Posterior cingulate gyrus (tissue), 11 donors: ENCODE data around the gene FAM151A.

ENCODE experiments used
- DNase-seq, 10 donors: peaks; one replicate each; pipeline versions ENCODE4 v3.0.0 to v3.0.0-alpha.2; 2020 to 2021; ENCODE audit warnings: mixed read lengths in 3 of 10
- intact Hi-C: fragments of 100-400 bp; cut with DNase I; formaldehyde crosslinking; loops from one replicate; pipeline ENCODE4 v1.15.1; 2023

FAM151A gene

DNA sequence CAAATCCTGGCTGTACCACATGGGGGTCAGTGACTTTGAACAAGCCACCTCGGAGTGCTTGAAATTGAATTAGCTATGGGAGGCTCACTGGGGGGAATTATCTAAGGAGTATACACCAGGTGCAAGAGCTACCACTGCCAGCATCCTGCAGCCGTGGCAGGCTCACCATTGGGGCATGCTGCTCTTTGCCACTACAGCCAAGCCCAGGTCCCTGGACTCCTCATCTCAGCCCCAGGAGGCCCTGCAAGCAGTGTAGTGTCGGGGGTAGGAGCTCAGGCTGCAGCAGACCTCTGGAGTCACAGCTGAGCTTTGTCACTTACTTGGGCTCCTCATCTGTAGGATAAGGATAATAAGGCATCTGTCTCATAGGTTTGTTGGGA lies 40.0 kb downstream of the FAM151A start:
- DNase-seq: no peak
- intact Hi-C loops: no loop called here

DNA sequence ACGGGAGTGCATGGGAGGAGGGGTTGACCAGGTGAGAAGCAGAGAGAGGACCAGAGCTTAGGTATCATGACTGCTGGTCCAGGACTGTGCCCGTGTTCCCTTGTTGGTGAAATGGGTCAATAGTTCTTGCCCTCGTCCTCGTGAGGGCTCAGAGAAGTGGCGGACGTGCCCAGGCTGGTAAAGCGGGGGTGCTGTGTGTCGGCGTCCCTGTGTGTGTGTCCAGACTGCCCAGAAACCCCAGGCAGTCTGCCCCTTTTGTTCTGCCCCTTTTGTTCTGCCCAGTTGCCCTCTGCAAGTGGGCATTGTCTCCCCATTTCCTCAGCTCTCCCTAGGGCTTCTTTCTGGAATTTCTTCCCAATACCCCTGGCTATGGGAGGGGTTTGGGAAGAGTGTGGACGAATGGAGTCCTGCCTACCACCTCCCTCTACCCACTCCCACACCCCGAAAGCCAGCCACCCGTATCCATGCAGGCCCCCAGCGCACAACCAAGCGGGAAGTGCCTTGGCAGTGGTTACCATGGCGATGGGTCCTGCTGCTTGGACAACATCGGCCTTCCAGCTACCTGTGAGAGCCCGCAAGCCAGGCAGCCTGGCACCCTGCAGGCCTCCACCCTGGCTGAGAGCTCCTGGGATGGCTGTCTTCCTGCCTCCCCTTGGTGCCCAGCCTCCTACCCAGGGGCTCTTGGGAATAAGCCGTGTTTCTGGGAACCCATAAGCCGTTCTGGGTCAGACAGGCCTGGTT lies 40.6 kb downstream of the FAM151A start:
- DNase-seq: peak in 7 of 10 donors; percentile 20 to 83 (median 45)

DNA sequence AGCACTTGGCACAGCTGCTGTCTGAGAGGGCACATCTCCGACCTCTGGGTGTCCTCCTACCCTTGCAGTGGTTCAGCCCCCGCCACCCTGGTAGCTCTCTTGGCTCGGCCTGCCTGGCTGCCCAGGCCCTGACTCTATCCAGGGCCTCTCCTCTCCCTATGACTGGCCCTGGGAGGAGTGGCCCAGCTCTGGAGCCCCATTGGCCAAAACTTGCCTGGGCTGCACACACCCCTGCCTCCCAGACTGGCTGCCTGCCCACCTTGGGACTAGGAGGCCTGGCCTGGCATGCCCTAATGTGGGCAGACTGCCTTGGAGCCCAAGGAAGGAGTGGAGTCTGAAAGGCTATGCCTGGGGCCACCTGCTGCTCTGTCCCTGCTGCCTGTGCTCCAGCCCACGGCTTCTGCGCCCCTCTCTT lies 41.7 kb downstream of the FAM151A start:
- intact Hi-C loops: no loop called here
- peak; percentile 51 to 95 (median 79) for DNase-seq

More for the DNA sequence above, 40.6 kb downstream of the FAM151A start:
- intact Hi-C loops: no loop called here

DNA sequence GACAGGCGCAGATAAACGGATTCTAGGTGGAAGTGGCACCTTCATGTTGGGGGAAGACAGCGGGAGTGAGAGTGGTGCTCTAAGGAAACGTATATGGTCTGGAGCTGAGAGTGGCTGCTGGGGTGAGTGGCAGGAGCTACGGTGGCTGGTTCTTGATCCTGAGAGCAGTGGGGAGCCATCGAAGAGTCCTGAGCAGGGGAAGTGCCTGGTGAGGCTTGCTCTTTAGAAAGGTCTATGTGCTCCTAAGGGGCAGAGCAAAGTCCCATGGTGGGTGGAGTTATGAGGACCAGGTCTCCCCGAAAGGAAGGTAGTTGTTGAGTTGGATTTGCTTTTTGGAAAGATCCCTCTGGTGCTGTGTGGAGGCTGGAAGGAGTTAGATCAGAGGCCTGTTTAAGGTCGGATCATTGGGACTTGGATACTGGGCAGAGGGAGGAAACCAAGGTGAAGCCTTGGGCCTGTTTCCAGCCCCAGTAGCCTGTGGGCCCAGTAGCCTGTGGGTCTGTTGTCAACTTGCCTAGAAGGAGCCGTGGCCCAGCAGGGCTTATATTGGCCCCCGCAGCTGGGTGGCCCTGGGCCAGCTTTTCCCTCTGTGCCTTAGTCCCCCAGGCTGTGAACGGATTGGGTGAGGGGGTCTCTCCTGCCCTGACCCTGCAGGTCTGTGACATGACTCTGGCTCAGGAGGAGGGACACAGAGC lies 42.3 kb downstream of the FAM151A start:
- DNase-seq: peak in 2 of 10 donors; percentile 27 to 46
- intact Hi-C loops: no loop called here

DNA sequence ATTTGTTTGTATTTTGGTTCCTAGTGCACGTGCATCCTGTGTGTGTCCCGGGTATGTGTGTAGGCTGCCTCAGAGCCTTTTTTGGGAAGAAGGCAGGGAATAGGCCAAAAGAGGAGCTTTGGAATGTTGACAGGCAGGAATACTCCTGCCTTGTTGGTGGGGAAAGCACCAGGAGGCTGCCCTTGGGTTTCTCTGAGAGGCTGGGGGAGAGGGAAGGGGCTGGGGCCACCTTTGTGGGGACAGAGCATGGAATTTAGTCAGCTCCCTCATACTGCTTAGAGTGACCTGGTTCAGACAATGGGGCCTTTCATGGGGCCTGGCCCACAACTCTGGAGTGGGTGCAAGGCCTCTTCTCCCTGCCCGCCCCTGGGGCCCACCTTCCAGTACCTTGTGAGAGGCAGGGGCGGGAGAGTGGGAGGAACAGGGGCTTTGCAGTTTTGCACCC lies 44.0 kb downstream of the FAM151A start:
- intact Hi-C loops: no loop called here
- peak in 2 of 10 donors; percentile 47 to 76 for DNase-seq

DNA sequence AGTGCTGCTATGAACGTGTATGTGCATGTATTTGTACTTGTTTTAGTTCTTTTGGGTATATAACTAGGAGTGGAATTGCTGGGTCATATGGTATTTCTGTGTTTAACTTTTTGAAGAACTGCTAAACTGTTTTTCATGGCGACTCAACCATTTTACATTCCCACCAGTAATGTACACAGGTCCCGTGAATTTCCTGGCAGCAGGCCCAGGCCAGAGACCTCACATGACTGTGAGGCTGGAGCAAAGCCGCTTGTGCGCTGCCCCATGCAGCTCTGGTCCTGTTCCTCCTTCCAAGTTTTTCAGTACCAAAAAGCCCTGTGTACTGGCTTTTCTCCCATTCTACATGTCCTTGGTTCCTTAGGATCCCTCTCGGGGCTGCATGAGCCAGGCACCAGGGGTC lies 45.7 kb downstream of the FAM151A start:
- peak in 4 of 10 donors; percentile 24 to 81 (median 61) for DNase-seq
- intact Hi-C loops: no loop called here

DNA sequence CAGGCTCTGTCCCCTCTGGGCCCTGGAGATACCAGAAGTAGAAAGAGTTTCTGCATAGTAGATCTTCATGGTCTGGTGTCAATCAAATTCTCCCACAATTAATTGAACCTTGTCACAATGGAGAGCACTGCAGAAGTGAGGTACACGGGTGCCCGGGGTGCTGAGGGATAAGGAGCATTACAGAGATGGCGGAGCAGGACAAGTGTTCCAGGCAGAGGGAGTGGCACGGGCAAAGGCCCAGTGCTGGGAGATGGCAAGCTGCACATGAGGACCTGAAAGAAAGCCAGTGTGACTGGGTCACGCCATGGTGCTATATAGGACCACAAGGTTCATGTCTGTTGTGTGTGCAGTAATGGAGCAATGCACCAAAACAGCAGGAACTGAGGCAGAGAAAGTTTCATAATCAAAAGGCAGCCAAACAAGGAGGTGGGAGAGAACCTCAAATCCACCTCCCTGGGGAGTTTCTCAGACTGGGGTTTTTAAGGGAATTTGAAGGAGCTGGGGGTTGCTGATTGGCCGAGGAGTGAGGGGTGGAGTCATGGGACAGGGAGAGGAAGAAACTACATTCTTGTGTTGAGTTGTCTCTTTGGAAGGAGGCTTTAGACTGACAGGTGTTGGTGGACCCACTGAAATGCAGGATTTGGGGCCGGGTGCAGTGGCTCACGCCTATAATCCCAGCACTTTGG lies 47.6 kb downstream of the FAM151A start:
- peak in 2 of 10 donors; percentile 45 to 49 for DNase-seq
- intact Hi-C loops: no loop called here

DNA sequence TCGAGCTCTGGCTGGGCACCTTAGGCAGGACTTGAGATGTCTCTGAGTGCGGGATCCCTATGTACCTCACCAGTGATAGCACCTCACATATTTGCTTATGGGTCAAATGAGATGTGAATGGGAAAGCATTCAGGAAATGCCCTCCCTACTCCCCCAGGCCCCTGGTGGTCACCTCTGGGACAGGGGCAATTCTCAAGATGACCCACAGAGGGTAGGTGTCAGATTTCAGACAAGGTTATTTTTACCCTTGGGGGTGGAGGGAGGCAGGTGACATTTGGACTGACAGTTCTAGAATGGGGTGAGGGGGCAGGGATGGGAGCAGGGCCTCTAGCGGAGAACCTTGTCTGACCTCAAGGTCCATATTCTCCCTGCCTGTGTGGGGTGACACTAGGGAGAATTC lies 48.2 kb downstream of the FAM151A start:
- intact Hi-C loops: no loop called here
- peak in 1 of 10 donors; percentile 22 for DNase-seq

DNA sequence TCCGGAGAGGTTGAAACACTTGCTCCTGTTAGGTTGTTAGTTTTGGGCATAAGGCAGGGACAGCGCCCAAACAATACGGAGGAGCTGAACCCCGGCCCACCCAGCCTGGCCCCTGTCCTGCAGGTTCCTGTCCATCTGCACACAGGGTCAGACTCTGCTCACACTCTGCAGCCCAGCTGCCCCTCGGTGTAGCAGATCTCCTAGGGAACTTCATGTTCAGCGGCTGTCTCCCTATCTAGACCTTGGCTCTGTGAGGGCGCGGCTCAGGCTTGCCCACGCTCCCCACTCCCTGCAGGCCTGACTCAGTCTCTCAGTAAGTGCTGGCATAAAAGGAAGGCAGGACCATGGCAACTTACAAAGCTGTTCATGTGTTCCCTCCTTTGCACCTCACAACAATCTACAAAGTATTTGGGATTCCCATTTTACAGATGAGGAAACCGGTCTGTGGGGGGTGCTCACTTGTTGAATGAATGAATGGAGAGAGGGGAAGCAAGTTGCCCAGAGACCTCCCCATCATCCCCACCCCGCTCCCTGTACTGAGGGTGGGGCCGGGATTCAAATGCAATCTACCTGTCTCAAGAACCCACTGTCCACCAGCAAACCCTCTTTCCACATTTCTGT lies 49.1 kb downstream of the FAM151A start:
- intact Hi-C loops: no loop called here
- DNase-seq: peak in 2 of 10 donors; percentile 25 to 48

DNA sequence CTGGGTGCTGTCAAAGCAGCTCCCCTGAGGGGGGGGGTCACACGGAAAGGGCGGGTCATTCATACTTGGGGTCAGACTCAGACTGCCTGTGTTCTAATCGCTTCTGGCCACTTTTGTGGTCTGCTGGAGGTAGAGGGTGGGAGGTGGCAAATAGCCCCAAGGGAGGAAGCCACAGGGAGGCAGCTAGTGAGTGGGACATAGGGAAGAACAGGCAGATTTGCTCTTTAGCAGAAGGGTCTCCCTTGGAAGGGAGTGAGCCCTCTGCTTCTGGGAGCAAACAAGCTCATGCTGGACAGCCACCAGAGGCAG lies 50.8 kb downstream of the FAM151A start:
- DNase-seq: peak in 2 of 10 donors; percentile 26 to 34
- intact Hi-C loops: no loop called here

DNA sequence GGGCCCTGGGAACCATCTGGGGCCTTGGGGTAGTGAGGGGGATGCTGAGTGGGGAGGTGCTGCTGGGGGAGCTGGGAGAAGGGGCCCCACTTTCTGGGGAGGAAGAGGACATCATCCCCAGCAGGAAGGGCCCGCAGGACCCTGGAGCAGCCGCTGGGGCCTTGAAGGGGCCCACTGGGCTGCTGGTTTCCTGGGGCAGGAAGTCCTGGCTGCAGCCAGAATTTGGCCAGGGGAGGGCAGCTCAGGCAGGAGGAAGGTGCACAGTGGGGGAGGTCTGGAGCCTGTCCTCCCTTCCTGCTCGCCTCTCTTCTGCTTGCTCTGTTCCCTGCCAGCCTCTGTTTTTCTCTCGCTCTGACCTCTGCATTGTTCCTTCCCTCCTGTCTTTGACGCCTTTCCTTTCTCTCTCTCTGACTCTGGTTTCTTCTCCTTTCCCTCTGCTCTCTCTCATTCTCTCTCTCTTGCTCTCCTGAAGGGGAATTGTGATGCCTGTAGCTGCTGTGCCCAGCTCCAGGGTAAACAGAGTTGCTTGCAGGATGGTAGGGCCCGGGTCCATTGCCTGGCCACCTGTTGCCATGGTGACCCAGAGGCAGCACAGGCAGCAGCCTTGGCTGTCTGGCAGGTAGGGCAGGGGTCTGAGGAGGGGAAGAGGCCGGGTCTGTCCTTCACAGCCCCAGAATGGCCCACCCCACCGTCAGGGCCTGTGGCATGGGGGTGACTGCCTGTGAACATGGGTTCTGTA lies 51.4 kb downstream of the FAM151A start:
- peak in 2 of 10 donors; percentile 57 to 69 for DNase-seq
- intact Hi-C loops: no loop called here

DNA sequence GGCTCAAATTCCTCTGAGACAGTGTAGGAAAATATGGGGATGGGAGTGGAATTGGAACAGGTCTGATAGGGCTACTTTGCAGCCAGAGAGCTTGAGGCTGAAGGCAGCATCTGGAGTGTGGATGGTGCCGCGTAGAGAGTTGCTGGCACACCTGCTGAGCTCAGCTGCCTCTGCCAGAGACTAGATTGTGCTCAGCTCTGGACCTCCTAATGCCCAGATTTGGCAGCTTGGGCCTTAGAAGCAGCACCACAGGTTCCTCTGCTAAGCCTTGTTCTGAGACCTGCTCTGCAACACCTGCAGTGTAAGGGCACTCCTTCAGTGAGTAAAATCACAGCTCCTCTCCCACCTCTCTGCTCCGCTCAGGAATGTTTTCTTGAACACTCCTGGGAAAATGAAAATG lies 52.0 kb downstream of the FAM151A start:
- intact Hi-C loops: no loop called here
- DNase-seq: peak in 2 of 10 donors; percentile 42 to 54

DNA sequence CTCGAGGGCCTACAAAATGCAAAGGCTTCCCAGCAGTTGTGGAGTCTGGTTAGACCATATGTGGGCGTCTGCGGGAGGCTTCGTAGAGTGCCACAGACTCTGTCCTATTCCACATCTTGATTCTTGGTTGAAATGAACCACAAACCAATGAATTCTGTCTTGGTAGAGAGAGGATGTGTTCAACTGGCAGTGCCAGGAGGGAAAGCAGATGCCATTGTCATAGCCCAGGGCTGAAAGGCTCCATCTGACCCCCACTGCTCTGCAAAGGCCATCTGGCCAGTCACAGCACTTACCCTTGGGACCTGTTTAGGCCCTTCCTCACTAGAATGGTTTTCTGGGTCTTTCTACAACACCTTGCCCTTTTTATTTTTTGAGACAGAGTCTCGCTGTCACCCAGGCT lies 53.2 kb downstream of the FAM151A start:
- intact Hi-C loops: no loop called here

DNA sequence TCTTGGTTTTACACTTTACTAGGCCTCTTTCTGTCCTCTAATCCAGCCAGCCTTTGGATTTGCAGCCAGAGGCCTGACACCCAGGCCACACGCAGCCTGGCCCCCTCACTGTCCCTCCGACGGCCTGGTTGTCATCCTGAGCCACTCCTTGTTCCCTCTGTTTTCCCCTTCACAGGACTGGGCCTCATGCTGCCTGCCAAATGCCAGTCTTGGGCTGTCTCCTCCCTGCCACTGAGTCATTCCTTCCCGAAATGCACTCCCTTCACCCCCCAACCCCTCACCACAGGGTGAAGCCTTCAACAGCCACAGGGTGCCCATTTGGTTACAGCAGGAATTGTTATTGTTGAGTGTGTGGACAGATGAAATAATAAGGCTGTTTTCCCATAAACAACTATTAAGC lies 54.0 kb downstream of the FAM151A start:
- peak in 2 of 10 donors; percentile 14 to 74 for DNase-seq
- intact Hi-C loops: no loop called here

More for the DNA sequence above, 53.2 kb downstream of the FAM151A start:
- DNase-seq: peak in 2 of 10 donors; percentile 12 to 18

DNA sequence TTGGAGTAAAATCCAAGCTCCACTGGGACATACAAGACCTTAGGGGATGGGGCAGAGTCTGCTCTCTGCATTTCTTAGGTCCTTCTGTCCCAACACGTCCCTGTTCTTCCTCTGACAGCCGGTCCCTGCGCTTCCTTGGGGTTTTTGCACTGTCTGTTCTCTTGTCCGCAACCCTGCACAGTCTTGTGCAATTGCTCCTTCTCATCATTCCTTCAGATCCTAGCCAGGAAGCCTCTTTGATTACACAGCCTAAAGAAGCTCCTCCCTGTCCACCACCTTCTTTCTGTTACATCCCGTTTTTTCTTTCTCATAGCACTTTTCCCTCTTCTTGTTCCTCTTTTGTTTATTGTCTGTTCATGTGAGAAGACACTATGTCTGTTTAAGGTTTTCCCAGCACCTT lies 55.4 kb downstream of the FAM151A start:
- intact Hi-C loops: no loop called here
- DNase-seq: peak in 1 of 10 donors; percentile 3

DNA sequence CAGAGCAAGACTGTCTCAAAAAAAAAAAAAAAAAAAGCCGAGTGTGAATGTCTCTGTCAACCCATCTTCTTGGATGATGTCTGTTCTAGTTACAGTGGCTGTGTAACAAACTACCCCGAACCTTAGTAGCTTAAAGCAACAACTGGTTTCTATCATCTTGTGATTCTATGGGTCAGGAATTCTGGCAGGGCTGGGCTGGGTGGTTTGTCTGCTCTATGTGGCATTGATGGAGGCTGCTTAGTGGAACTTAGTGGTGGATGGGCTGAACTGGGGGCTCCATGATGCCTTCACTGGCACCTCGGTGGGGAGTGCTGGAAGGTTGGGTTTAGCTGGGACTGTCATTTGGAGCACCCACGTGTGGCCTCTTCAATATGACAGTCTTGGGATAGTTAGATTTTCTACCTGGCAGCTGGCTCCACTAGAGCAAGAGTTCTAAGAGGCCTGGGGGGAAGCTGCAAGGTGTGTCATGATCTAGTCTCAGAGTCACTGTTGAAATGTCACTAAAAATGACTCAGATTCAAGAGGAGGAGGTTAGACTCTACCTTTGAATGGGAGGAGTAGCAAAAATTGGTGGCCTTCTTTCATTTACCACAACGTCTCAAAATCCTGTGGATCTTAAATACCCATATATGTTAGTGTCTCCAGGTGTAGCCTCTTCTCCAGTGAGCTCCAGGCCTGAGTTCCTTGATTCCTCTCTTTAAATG lies 56.7 kb downstream of the FAM151A start:
- intact Hi-C loops: no loop called here
- peak in 1 of 10 donors; percentile 21 for DNase-seq

DNA sequence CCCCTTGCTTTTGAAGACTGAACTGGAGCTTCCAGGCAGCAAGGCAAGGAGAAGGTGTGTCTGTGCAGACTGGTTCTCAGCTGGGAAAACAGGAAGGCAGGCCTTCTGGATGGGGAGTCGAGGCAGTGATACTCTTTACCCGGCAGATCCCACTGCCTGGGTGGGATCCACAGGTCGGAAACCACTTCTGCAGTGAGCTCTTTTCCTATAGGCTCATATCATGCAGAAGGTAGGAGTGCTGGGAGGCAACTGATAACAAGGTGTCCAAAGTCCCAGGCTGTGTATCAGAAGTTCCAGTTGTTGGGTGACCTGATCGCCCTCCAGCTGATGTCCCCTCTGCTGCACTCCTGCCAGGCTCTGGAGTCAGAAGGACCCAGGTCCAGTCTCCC lies 58.2 kb downstream of the FAM151A start:
- intact Hi-C loops: no loop called here
- peak in 2 of 10 donors; percentile 0 to 3 for DNase-seq

DNA sequence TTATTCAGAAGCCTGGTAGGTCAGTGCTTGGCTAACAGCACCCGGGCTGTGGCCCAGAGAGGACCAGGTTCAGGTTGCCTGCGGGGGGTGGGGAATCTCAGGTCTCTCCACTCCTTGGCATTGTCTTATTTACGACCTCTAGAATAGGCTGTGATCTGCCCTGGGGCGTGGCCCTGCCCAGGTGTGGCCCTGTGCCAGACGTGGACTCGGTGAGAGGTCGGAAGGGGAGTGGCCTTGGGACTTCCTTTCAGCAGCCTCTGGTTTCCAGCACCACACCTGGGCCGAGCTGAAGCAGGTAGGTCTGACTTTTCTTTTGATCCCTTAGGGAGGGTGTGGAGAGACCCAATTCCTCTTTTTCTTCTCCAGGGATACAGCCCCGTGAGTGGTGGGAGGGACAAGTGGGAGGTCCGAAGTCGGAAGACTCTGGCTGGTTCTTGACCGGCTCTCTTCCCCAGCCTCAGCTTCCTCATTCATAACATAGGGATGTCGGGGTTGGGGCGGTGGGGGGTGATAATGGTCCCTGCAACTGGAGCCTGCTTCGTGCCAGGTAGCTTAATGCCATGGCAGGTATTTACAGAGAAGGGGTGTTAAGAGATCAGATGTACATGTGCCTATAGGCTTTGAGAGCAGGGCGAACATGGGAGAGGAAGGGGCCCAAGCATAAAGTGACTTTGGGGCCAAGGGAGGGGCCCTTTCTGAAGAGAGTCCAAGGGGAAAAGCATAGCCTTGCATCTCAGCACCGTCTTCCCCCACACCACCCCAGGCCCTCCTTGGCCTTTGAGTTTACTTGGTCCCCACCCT lies 58.8 kb downstream of the FAM151A start:
- DNase-seq: peak in 2 of 10 donors; percentile 13 to 49
- intact Hi-C loops: no loop called here

DNA sequence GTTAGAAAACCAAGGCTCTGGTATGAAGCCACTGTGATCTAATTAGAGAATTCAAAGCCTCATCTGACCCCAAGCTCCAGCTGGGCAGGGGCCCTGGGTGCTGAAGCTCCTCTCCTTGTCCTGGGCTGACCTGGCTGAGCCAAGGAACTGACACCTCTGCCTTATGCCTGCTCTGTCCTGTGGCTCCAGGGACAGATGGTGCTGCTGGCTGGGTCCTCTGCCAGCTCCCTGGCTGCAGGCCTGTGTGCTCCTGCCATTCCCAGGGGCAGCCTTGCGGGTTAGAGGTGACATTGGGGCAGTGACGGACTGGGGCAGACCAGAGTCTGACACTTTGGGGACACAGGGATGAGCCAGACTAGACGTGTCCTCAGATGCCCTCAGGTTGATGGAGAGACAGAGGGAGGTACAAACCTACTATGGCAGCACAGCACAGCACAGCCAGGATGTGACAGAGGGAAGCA lies 63.5 kb downstream of the FAM151A start:
- intact Hi-C loops: no loop called here
- peak in 1 of 10 donors; percentile 76 for DNase-seq
